ENCODE data around the gene ADAMTS20.
"Not testable (repeated sequence)": the region's sequence is repeated elsewhere in the genome, so short reads cannot be mapped to it uniquely, and the experiment has no call there.

GRCh38 chr12:43360001-43360400, 192.0 kb downstream of the ADAMTS20 start:
- not testable (repeated sequence) for TF ChIP-seq POLR2A (IDR thresholded peaks at IDR 0.05; ENCODE audit: low read depth, low read length); TAF1 (IDR thresholded peaks at IDR 0.05; ENCODE audit: borderline replicate concordance, low read depth, low read length); POLR2AphosphoS5 (IDR thresholded peaks at IDR 0.05; ENCODE audit: low read depth, low read length)

Data from GM12892 (cell line).